MCF 10A (cell line): ENCODE results near the gene SUN5. TPM values are rescaled to one million over a fixed set of nuclear protein-coding genes. Genes with fewer than 3 reads are reported as not detected.

Experiments
- BruUV-seq: library from RNA; stranded (reverse); fragments of 400-500 nt; replicated peaks from 2 replicates; lab custom pipeline; 2021; lab: Mats Ljungman, UMichigan
- CTCF ChIA-PET: fragments of 300-600 bp; sonication (Branson Sonifier 250); formaldehyde crosslinking; extraction: SDS; loops from one replicate; lab custom pipeline; 2021; ENCODE audit warnings: antibody characterized with exemption, inconsistent platforms; lab: Yijun Ruan, JAX
- POLR2A ChIA-PET: fragments of 300-600, 350-650 bp; sonication (Branson Sonifier 250); formaldehyde crosslinking; extraction: SDS; loops from one replicate; lab custom pipeline; 2020; ENCODE audit warnings: antibody characterized with exemption, inconsistent platforms; lab: Yijun Ruan, JAX
- DNase-seq: peaks from one replicate; pipeline ENCODE4 v3.0.0-alpha.2; 2018; ENCODE audit not compliant: unreplicated experiment
- H3K27ac Mint-ChIP-seq: one replicate; pipeline ENCODE4 v1.8.0; 2022; ENCODE audit warnings: mild to moderate bottlenecking, low read depth, mixed read lengths; ENCODE audit not compliant: unreplicated experiment
- H3K27me3 Mint-ChIP-seq: one replicate; pipeline ENCODE4 v1.8.0; 2022; ENCODE audit warnings: mixed read lengths; ENCODE audit not compliant: insufficient read depth, unreplicated experiment
- H3K36me3 Mint-ChIP-seq: one replicate; pipeline ENCODE4 v1.8.0; 2022; ENCODE audit warnings: mild to moderate bottlenecking, moderate library complexity, mixed read lengths; ENCODE audit not compliant: insufficient read depth, unreplicated experiment
- H3K4me1 Mint-ChIP-seq: one replicate; pipeline ENCODE4 v1.8.0; 2022; ENCODE audit warnings: mixed read lengths; ENCODE audit not compliant: insufficient read depth, unreplicated experiment
- H3K4me3 Mint-ChIP-seq: one replicate; pipeline ENCODE4 v1.8.0; 2022; ENCODE audit warnings: mild to moderate bottlenecking, moderate library complexity, mixed read lengths; ENCODE audit not compliant: unreplicated experiment
- H3K9me3 Mint-ChIP-seq: one replicate; pipeline ENCODE4 v1.8.0; 2022; ENCODE audit warnings: mixed read lengths; ENCODE audit not compliant: unreplicated experiment
- CTCF ChIP-seq: fragments of 200-600 bp; IDR thresholded peaks from one replicate; pipeline ENCODE4 v1.8.0; 2022; ENCODE audit warnings: antibody characterized with exemption, mild to moderate bottlenecking; ENCODE audit not compliant: unreplicated experiment
- intact Hi-C: fragments of 100-400 bp; cut with micrococcal nuclease; formaldehyde crosslinking; loops from 2 replicates; pipeline ENCODE4 v1.14.1; 2022
- total RNA-seq: library from RNA; stranded (reverse); gene quantifications from 2 replicates; pipeline ENCODE4 v1.2.3, GENCODE V29; 2022

SUN5 gene
- total RNA-seq, 1 experiment from 2014 or later, result not detected

GRCh38 chr20:32995802-32996201, 8.4 kb downstream of the SUN5 start:
- Mint-ChIP-seq H3K27ac (no peak overlapping the region), H3K4me1 (no peaks in the 10 kb centered on the region), H3K4me3 (no peak overlapping the region), H3K36me3 (no peaks in the 10 kb centered on the region), H3K9me3 (peaks cover 18% of the 10 kb centered on the region), H3K27me3 (peaks cover 70% of the 10 kb centered on the region)
- intact Hi-C loops, result no loop called here
- POLR2A ChIA-PET, result no interaction called here
- DNase-seq, result no peak
- no TSS peak for BruUV-seq
- CTCF ChIA-PET, result interaction anchor here (0.9 kb wide), 1 partner anchor 304 kb away, joined by 4 read pairs; no protein-coding TSS in a partner anchor
- no peak for TF ChIP-seq CTCF

GRCh38 chr20:32993496-32994050, 10.7 kb downstream of the SUN5 start:
- CTCF ChIA-PET, result interaction anchor here (1.0 kb wide), 1 partner anchor 15 kb away, joined by 4 read pairs; no protein-coding TSS in a partner anchor
- Mint-ChIP-seq H3K36me3 (no peaks in the 10 kb centered on the region), H3K9me3 (peaks cover 18% of the 10 kb centered on the region), H3K4me3 (no peak overlapping the region), H3K4me1 (no peaks in the 10 kb centered on the region), H3K27ac (no peak overlapping the region), H3K27me3 (peaks cover 61% of the 10 kb centered on the region)
- no peak for TF ChIP-seq CTCF
- no TSS peak for BruUV-seq
- POLR2A ChIA-PET, result interaction anchor here (0.6 kb wide), 1 partner anchor 1754 kb away, joined by 3 read pairs; no protein-coding TSS in a partner anchor
- intact Hi-C loops, result no loop called here
- DNase-seq, result no peak

- H3K27me3 Mint-ChIP-seq, result peaks cover 51% of the 10 kb centered on the region
- POLR2A ChIA-PET, result interaction anchor here (0.6 kb wide), 1 partner anchor 103 kb away, joined by 3 read pairs; no protein-coding TSS in a partner anchor
- no TSS peak for BruUV-seq
- no peaks in the 10 kb centered on the region for H3K36me3 Mint-ChIP-seq
- H3K27ac Mint-ChIP-seq, result no peak overlapping the region
- H3K9me3 Mint-ChIP-seq, result peaks cover 18% of the 10 kb centered on the region
- DNase-seq, result no peak
- TF ChIP-seq CTCF, result no peak
- intact Hi-C loops, result no loop called here
- CTCF ChIA-PET, result interaction anchor here (0.7 to 1.7 kb wide), 2 partner anchors 18 to 46 kb away, joined by 3 read pairs; no protein-coding TSS in a partner anchor
- H3K4me1 Mint-ChIP-seq, result no peaks in the 10 kb centered on the region
- H3K4me3 Mint-ChIP-seq, result no peak overlapping the region
Observed at GRCh38 chr20:32991792-32992641, 12.2 kb downstream of the SUN5 start.

GRCh38 chr20:32991383-32991782, 12.8 kb downstream of the SUN5 start:
- Mint-ChIP-seq H3K36me3 (no peaks in the 10 kb centered on the region), H3K4me1 (no peaks in the 10 kb centered on the region), H3K9me3 (peaks cover 12% of the 10 kb centered on the region), H3K27ac (no peak overlapping the region), H3K4me3 (no peak overlapping the region), H3K27me3 (peaks cover 47% of the 10 kb centered on the region)
- no TSS peak for BruUV-seq
- CTCF ChIA-PET, result interaction anchor here (1.7 kb wide), 1 partner anchor 45 kb away, joined by 3 read pairs; no protein-coding TSS in a partner anchor
- POLR2A ChIA-PET, result no interaction called here
- DNase-seq, result no peak
- intact Hi-C loops, result no loop called here
- TF ChIP-seq CTCF, result no peak
